ENCODE data around the gene BLCAP.

DNA sequence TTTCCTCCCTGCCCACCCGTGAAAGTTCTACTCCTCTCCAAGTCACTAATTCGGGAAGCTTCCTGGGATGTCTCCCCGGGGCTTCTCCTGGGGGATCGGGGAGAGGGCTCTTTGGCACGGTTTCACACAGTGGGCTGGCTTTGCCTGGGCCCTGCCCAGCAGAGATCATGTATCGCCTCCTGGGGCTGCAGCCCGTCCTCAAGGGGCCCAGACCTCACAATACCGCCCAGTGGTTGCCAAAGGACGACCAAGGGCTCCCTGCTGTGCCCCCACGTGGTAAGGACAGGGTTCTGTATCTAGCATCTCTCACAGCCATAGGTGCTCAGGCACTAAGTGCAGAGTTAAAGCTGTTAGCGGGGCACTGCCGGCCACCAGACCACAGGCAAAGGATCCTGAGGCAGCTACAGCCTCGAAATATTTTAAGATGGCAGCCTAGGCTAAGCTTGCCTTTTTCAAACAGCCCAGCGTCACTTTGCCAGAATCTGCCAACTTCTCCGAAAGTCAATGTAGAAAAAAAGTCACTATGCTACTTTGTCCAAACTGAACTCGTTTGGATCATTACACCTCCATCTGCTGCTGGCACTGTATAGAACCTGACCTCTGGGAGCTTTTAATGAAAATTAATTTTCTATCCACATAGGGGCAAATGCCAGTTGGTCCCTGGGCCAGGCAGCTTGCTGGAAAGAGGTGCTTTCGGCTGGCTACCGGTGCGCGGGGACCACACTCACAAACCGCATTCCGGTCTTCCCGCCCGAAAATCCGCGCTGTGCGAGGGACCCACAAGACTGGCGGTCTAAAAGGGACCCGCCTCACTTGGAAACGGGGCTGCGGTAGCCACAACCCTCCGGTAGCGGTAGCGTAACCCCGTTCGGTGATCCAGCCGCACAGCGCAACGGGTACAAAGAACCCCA lies 7.9 kb downstream of the BLCAP start:
- TF ChIP-seq CTCF (IDR thresholded peaks at IDR 0.05; ENCODE audit: insufficient read depth, low read length) = no peak
- no peak for TF ChIP-seq POLR2AphosphoS5 (IDR thresholded peaks at IDR 0.05; ENCODE audit: low read depth)
- no peak for TF ChIP-seq REST (IDR thresholded peaks at IDR 0.05; ENCODE audit: insufficient replicate concordance, low read depth)
- no peak for TF ChIP-seq GABPA (IDR thresholded peaks at IDR 0.05; ENCODE audit: low read depth)

Measured in HL-60 (cell line).